Measurements from ENCODE around the gene RYR2. TPM values are rescaled to one million over a fixed set of nuclear protein-coding genes. Genes with fewer than 3 reads are reported as not detected.

Gene RYR2
- total and polyA plus RNA-seq, 2 of the 8 experiments (the other 6 are each of a cell fraction or from before 2014, with no cell fraction given) = 1.3 to 4.4 TPM

DNA sequence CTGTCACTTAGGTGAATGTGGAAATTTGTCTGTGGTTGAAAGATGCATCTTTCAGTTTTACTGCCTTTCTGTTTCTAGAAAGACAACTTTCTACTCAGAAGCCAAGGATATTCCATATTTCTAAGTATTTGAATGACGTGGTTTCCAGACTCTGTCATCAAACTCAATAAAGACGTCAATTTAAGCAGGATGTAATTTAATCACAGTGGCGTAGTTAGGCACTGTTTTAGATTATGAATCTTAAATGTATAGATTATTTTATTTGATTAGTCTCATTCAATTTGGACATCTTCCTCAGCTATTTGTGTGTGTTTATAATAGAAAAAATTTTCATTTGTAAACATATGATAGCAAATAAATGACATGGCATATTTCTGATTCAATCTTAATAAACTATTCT, 298.9 kb downstream of the RYR2 start:
- Histone ChIP-seq H2BK5ac (ENCODE audit: low read depth, low read length) (no peak overlapping the region), H3K79me1 (ENCODE audit: low read depth, low read length) (no peaks in the 10 kb centered on the region)
- CTCF ChIA-PET (ENCODE audit: partially characterized antibody) = no interaction called here
- TF ChIP-seq BRCA1 (IDR thresholded peaks at IDR 0.05; ENCODE audit: low read depth, low read length) (no peak), NANOG (IDR thresholded peaks at IDR 0.05; ENCODE audit: insufficient read depth, low read depth, low read length, poor library complexity, severe bottlenecking) (no peak), ZNF274 (IDR thresholded peaks at IDR 0.05; ENCODE audit: borderline replicate concordance, extremely low read depth, low read length) (no peak), CEBPB (IDR thresholded peaks at IDR 0.05; ENCODE audit: low read depth, low read length) (no peak), POLR2AphosphoS5 (IDR thresholded peaks at IDR 0.05; ENCODE audit: low read depth, low read length) (no peak), SIX5 (IDR thresholded peaks at IDR 0.05; ENCODE audit: low read depth, low read length) (no peak), HDAC2 (IDR thresholded peaks at IDR 0.05; ENCODE audit: borderline replicate concordance in 1 of 2, low read depth in 2 of 2, low read length in 2 of 2) (no peak), TAF7 (optimal IDR thresholded peaks at IDR 0.05; ENCODE audit: borderline replicate concordance, low read depth, low read length) (no peak), CBX8 (IDR thresholded peaks at IDR 0.05; ENCODE audit: borderline replicate concordance, low read depth, low read length) (no peak), TCF12 (IDR thresholded peaks at IDR 0.05; ENCODE audit: low read depth, low read length) (no peak), ASH2L (IDR thresholded peaks at IDR 0.05; ENCODE audit: low read length) (no peak), PHF8 (conservative IDR thresholded peaks at IDR 0.05; ENCODE audit: low read depth, low read length) (no peak), RXRA (IDR thresholded peaks at IDR 0.05; ENCODE audit: insufficient read depth, low read depth, low read length) (no peak), SP2 (IDR thresholded peaks at IDR 0.05; ENCODE audit: low read length) (no peak)
- TF ChIP-seq, protein P1, sequence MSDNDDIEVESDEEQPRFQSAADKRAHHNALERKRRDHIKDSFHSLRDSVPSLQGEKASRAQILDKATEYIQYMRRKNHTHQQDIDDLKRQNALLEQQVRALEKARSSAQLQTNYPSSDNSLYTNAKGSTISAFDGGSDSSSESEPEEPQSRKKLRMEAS (IDR thresholded peaks at IDR 0.05) = no peak

More for the DNA sequence above, 298.9 kb downstream of the RYR2 start:
- Histone ChIP-seq H2BK20ac (ENCODE audit: low read length) (no peak overlapping the region), H3K4me2 (ENCODE audit: insufficient read depth in 1 of 2, low read depth in 2 of 2, low read length in 2 of 2) (peak overlapping the region in 1 of 2 experiments; percentile 17; a peak in 1 of 4 replicates), H3K36me3 (ENCODE audit: control insufficient read depth in 2 of 4, insufficient read depth in 4 of 4, low read length in 3 of 4) (no peaks in the 10 kb centered on the region), H3K18ac (ENCODE audit: extremely low read depth, low read length) (no peak overlapping the region), H4K20me1 (replicated peaks in 1 of 2; ENCODE audit: control insufficient read depth in 1 of 2, insufficient read depth in 2 of 2, low read length in 2 of 2) (no peaks in the 10 kb centered on the region), H3K27me3 (replicated peaks in 1 of 4; ENCODE audit: control insufficient read depth in 3 of 4, extremely low read depth in 1 of 4, insufficient read depth in 3 of 4, low read length in 3 of 4) (no peaks in the 10 kb centered on the region), H3K56ac (replicated peaks; ENCODE audit: insufficient read length, low read depth, low read length) (no peak overlapping the region), H4K8ac (ENCODE audit: extremely low read depth, insufficient read depth, low read length) (no peak overlapping the region), H2BK120ac (replicated peaks; ENCODE audit: low read depth, low read length) (no peak overlapping the region), H4K5ac (ENCODE audit: insufficient read length, low read depth, low read length) (no peak overlapping the region), H3K79me2 (ENCODE audit: control insufficient read depth in 1 of 2, insufficient read depth in 2 of 2, low read length in 2 of 2) (no peaks in the 10 kb centered on the region), H3K27ac (ENCODE audit: low read depth, low read length) (no peak overlapping the region), H3K14ac (ENCODE audit: insufficient read length) (no peak overlapping the region), H3K23ac (ENCODE audit: insufficient read length) (no peak overlapping the region), H3K4me3 (ENCODE audit: extremely low read depth in 1 of 4, insufficient read depth in 2 of 4, low read depth in 3 of 4, low read length in 4 of 4) (no peak overlapping the region), H2BK15ac (ENCODE audit: low read length) (no peak overlapping the region), H3K23me2 (ENCODE audit: low read depth, low read length) (no peaks in the 10 kb centered on the region), H4K91ac (replicated peaks; ENCODE audit: insufficient read length, low read length) (no peak overlapping the region), H2AFZ (ENCODE audit: low read length) (no peak overlapping the region), H3K9me3 (ENCODE audit: insufficient read depth in 2 of 2, low read depth in 1 of 2, low read length in 1 of 2) (no peaks in the 10 kb centered on the region), H2AK5ac (ENCODE audit: low read depth, low read length) (no peak overlapping the region), H2BK12ac (ENCODE audit: low read depth, low read length) (no peak overlapping the region), H3K4me1 (replicated peaks in 1 of 4; ENCODE audit: control insufficient read depth in 3 of 4, insufficient read depth in 4 of 4, low read length in 3 of 4) (no peaks in the 10 kb centered on the region; a peak in 1 of 7 replicates), H3K9ac (replicated peaks in 1 of 4; ENCODE audit: extremely low read depth in 1 of 4, low read depth in 3 of 4, low read length in 3 of 4) (no peak overlapping the region), H3K4ac (replicated peaks; ENCODE audit: insufficient read length, low read depth, low read length) (no peak overlapping the region)
- no peak for DNase-seq (ENCODE audit: low read depth in 1 of 2, low spot score in 2 of 2)
- FAIRE-seq = no peak
- POLR2A ChIA-PET (ENCODE audit: partially characterized antibody) = no interaction called here
- WGBS, 2 experiments (ENCODE audit: extremely low coverage in 1 of 2, insufficient coverage in 1 of 2, insufficient read length in 1 of 2, insufficient replicate concordance in 2 of 2, low coverage in 1 of 2, low lambda C conversion rate in 2 of 2, missing lambda C conversion rate in 1 of 2) = 87% methylated on average over 3 of the region's 3 CpGs; no CpG with 5 or more reads in 1 of the 2 experiments
